Vagina (tissue), 2 donors: ENCODE data around the gene ZNF853.

Experiments
- CTCF ChIP-seq, 3 experiments: fragments of 450-650 bp in 2 of 3; fragments of 200-600 bp in 1 of 3; sonication (generic) in 1 of 3; IDR thresholded peaks; one replicate each; pipeline ENCODE4 v1.5.1; 2017 to 2019; ENCODE audit warnings: antibody characterized with exemption in 3 of 3, mild to moderate bottlenecking in 2 of 3, moderate library complexity in 2 of 3
- POLR2A ChIP-seq, 2 donors: fragments of 450-650 bp; IDR thresholded peaks; one replicate each; pipeline ENCODE4 v1.6.1; 2017; ENCODE audit warnings: antibody characterized with exemption in 2 of 2, mild to moderate bottlenecking in 2 of 2, moderate library complexity in 2 of 2
- POLR2AphosphoS5 ChIP-seq, 2 donors: sonication (generic); formaldehyde crosslinking; IDR thresholded peaks; one replicate each; pipeline ENCODE4 v1.9.0; 2017; ENCODE audit warnings: antibody characterized with exemption in 2 of 2, mild to moderate bottlenecking in 2 of 2, low read depth in 1 of 2; ENCODE audit not compliant: insufficient read depth in 1 of 2

GRCh38 chr7:6615723-6616555 is 529 bp downstream of the ZNF853 start:
- TF ChIP-seq CTCF (IDR thresholded peaks at IDR 0.05) (no peak), POLR2AphosphoS5 (IDR thresholded peaks at IDR 0.05; ENCODE audit: insufficient read depth in 1 of 2, low read depth in 1 of 2) (peak in 1 of 2 donors; percentile 12), POLR2A (IDR thresholded peaks at IDR 0.05) (no peak)
